GM13976 (cell line): ENCODE measurements around the gene MTUS2.

Source experiments
- DNase-seq: peaks from one replicate; pipeline ENCODE4 v3.0.0; 2012; ENCODE audit warnings: low spot score
- CTCF ChIP-seq: IDR thresholded peaks from 2 replicates; pipeline ENCODE4 v1.5.1; 2012; ENCODE audit warnings: borderline replicate concordance, mild to moderate bottlenecking; ENCODE audit not compliant: insufficient read depth; ENCODE audit errors: extremely low read depth, missing control alignments, control extremely low read depth
- in situ Hi-C: fragments of 300-500 bp; cut with MboI; formaldehyde crosslinking; loops from one replicate; pipeline ENCODE4 v1.12.0; 2022; ENCODE audit warnings: low sequenced_read_pairs, mixed read lengths, inconsistent platforms; ENCODE audit not compliant: unreplicated experiment

The MTUS2 gene

GRCh38 chr13:29483211-29483610, 663.1 kb downstream of the MTUS2 start:
- no peak for DNase-seq
- TF ChIP-seq CTCF: no peak
- in situ Hi-C loops: no loop called here

GRCh38 chr13:29483623-29484022, 663.5 kb downstream of the MTUS2 start:
- no peak for DNase-seq
- TF ChIP-seq CTCF: no peak
- in situ Hi-C loops: no loop called here

- no peak for TF ChIP-seq CTCF
- no peak for DNase-seq
- in situ Hi-C loops: no loop called here
Observed at GRCh38 chr13:29484236-29484635, 664.1 kb downstream of the MTUS2 start.

GRCh38 chr13:29484796-29485195, 664.7 kb downstream of the MTUS2 start:
- no peak for TF ChIP-seq CTCF

GRCh38 chr13:29486551-29486950, 666.4 kb downstream of the MTUS2 start:
- no peak for DNase-seq
- in situ Hi-C loops: no loop called here
- no peak for TF ChIP-seq CTCF

More at GRCh38 chr13:29484796-29485195, 664.7 kb downstream of the MTUS2 start:
- in situ Hi-C loops: no loop called here
- no peak for DNase-seq

GRCh38 chr13:29487466-29488454, 667.6 kb downstream of the MTUS2 start:
- TF ChIP-seq CTCF: no peak
- in situ Hi-C loops: no loop called here
- DNase-seq: no peak
